Posterior vena cava (tissue), 2 donors: Measurements from ENCODE around the gene LHPP. TPM values are rescaled to one million over a fixed set of nuclear protein-coding genes. Genes with fewer than 3 reads are reported as not detected.

ENCODE experiments used
- DNase-seq: peaks from one replicate; pipeline ENCODE4 v3.0.0-alpha.2; 2020; ENCODE audit warnings: low spot score
- intact Hi-C, 2 donors: fragments of 100-400 bp; cut with DNase I; formaldehyde crosslinking; loops; one replicate each; pipeline versions ENCODE4 v1.14.1 to v1.14.2; 2022 to 2023
- total RNA-seq, 2 donors: library from RNA; stranded (reverse); fragmentation: NEBNext Ultra II Directional; extraction: Animal tissue kit (Norgen Biotek cat#: 25700); gene quantifications; one replicate each; pipeline ENCODE4 v1.2.1, GENCODE V29; 2021
- donor health status: DM: yes; HTN: yes; CAD: no.
- donor health status: DM: yes; HTN: yes; CAD: no.

LHPP gene
- total RNA-seq, 2 donors from 2014 or later: 11.9 to 13.0 TPM

- intact Hi-C loops: no loop called here
- peak; percentile 78 for DNase-seq
Measured at GRCh38 chr10:124558339-124559321, 97.0 kb downstream of the LHPP start.

- DNase-seq: peak; percentile 76
- intact Hi-C loops: no loop called here
Measured at GRCh38 chr10:124559372-124560132, 97.9 kb downstream of the LHPP start.

- intact Hi-C loops: no loop called here
- DNase-seq: peak; percentile 90
Measured at GRCh38 chr10:124560377-124561105, 98.9 kb downstream of the LHPP start.

- intact Hi-C loops: no loop called here
- DNase-seq: peak; percentile 52
Measured at GRCh38 chr10:124561206-124561605, 99.6 kb downstream of the LHPP start.

GRCh38 chr10:124562425-124563060, 100.9 kb downstream of the LHPP start:
- DNase-seq: peak; percentile 38
- intact Hi-C loops: no loop called here

- intact Hi-C loops: no loop called here
- DNase-seq: peak; percentile 13
Measured at GRCh38 chr10:124563320-124564040, 101.9 kb downstream of the LHPP start.

GRCh38 chr10:124564881-124565280, 103.3 kb downstream of the LHPP start:
- peak; percentile 5 for DNase-seq
- intact Hi-C loops: no loop called here

- DNase-seq: peak; percentile 78
Measured at GRCh38 chr10:124565565-124566221, 104.1 kb downstream of the LHPP start.

GRCh38 chr10:124566222-124566888, 104.7 kb downstream of the LHPP start:
- peak; percentile 34 for DNase-seq
- intact Hi-C loops: no loop called here

More at GRCh38 chr10:124565565-124566221, 104.1 kb downstream of the LHPP start:
- intact Hi-C loops: no loop called here

GRCh38 chr10:124566981-124567835, 105.6 kb downstream of the LHPP start:
- DNase-seq: peak; percentile 62
- intact Hi-C loops: no loop called here

- peak; percentile 79 for DNase-seq
- intact Hi-C loops: no loop called here
Measured at GRCh38 chr10:124568339-124568738, 106.7 kb downstream of the LHPP start.

GRCh38 chr10:124568848-124569622, 107.4 kb downstream of the LHPP start:
- intact Hi-C loops: no loop called here
- DNase-seq: peak; percentile 71

- DNase-seq: peak; percentile 15
- intact Hi-C loops: no loop called here
Measured at GRCh38 chr10:124569623-124570470, 108.2 kb downstream of the LHPP start.

- DNase-seq: peak; percentile 5
- intact Hi-C loops: no loop called here
Measured at GRCh38 chr10:124570646-124571045, 109.0 kb downstream of the LHPP start.

- intact Hi-C loops: no loop called here
- DNase-seq: peak; percentile 32
Measured at GRCh38 chr10:124572751-124573150, 111.1 kb downstream of the LHPP start.
